HEK293T (cell line): ENCODE measurements around the gene HBA2.

Source experiments
- CTCF ChIA-PET: fragments of 350-600 bp; formaldehyde crosslinking; extraction: SDS; loops from one replicate; lab custom pipeline; 2021; ENCODE audit warnings: antibody characterized with exemption, inconsistent platforms; lab: Yijun Ruan, JAX
- POLR2A ChIA-PET: fragments of 350-600 bp; formaldehyde crosslinking; extraction: SDS; loops from one replicate; lab custom pipeline; 2020; ENCODE audit warnings: antibody characterized with exemption, inconsistent platforms; lab: Yijun Ruan, JAX
- DNase-seq: peaks from one replicate; pipeline ENCODE4 v3.0.0; 2012; ENCODE audit warnings: mixed read lengths; ENCODE audit errors: extremely low spot score
- ARNT ChIP-seq: fragments of 450-650 bp; IDR thresholded peaks from 2 replicates; pipeline ENCODE4 v1.6.1; 2017; ENCODE audit warnings: mild to moderate bottlenecking
- BHLHE40 ChIP-seq: fragments of 450-650 bp; IDR thresholded peaks from 2 replicates; pipeline ENCODE4 v1.6.1; 2016; ENCODE audit warnings: mild to moderate bottlenecking, moderate library complexity, borderline replicate concordance
- CTBP1 ChIP-seq: fragments of 450-650 bp; IDR thresholded peaks from 2 replicates; pipeline ENCODE4 v1.6.1; 2016; ENCODE audit warnings: borderline replicate concordance
- ELF4 ChIP-seq: fragments of 450-650 bp; IDR thresholded peaks from 2 replicates; pipeline ENCODE4 v1.6.1; 2017; ENCODE audit warnings: antibody characterized with exemption
- FOXA1 ChIP-seq: fragments of 450-650 bp; IDR thresholded peaks from 2 replicates; pipeline ENCODE4 v1.6.1; 2016; ENCODE audit warnings: mild to moderate bottlenecking
- FOXK2 ChIP-seq: fragments of 450-650 bp; IDR thresholded peaks from 2 replicates; pipeline ENCODE4 v1.6.1; 2016; ENCODE audit warnings: mild to moderate bottlenecking
- FOXM1 ChIP-seq: fragments of 450-650 bp; IDR thresholded peaks from 2 replicates; pipeline ENCODE4 v1.6.1; 2017; ENCODE audit warnings: mild to moderate bottlenecking, borderline replicate concordance
- HDGF ChIP-seq: fragments of 450-650 bp; IDR thresholded peaks from 2 replicates; pipeline ENCODE4 v1.6.1; 2017; ENCODE audit warnings: antibody characterized with exemption, borderline replicate concordance
- L3MBTL2 ChIP-seq: fragments of 450-650 bp; conservative IDR thresholded peaks from 2 replicates; pipeline ENCODE4 v1.6.1; 2016; ENCODE audit warnings: mild to moderate bottlenecking
- LEF1 ChIP-seq: fragments of 450-650 bp; IDR thresholded peaks from 2 replicates; pipeline ENCODE4 v1.6.1; 2017; ENCODE audit warnings: mild to moderate bottlenecking, borderline replicate concordance
- NFRKB ChIP-seq: fragments of 450-650 bp; IDR thresholded peaks from 2 replicates; pipeline ENCODE4 v1.6.1; 2016; ENCODE audit warnings: mild to moderate bottlenecking, moderate library complexity
- SP1 ChIP-seq: fragments of 450-650 bp; IDR thresholded peaks from 2 replicates; pipeline ENCODE4 v1.6.1; 2017
- SUZ12 ChIP-seq: fragments of 450-650 bp; IDR thresholded peaks from 2 replicates; pipeline ENCODE4 v1.6.1; 2016; ENCODE audit warnings: mild to moderate bottlenecking
- TARDBP ChIP-seq: fragments of 450-650 bp; IDR thresholded peaks from 2 replicates; pipeline ENCODE4 v1.6.1; 2016
- ZNF384 ChIP-seq: fragments of 450-650 bp; IDR thresholded peaks from 2 replicates; pipeline ENCODE4 v1.6.1; 2016
- TF ChIP-seq, protein P1 (sequence below): fragments of 450-650 bp; IDR thresholded peaks from 2 replicates; pipeline ENCODE4 v1.6.1; 2016

The HBA2 gene

GRCh38 chr16:177394-177822 is 4.7 kb downstream of the HBA2 start:
- no peak for DNase-seq
- TF ChIP-seq LEF1 (no peak), SUZ12 (no peak), FOXM1 (no peak), FOXK2 (no peak), ARNT (no peak), HDGF (no peak), SP1 (no peak), FOXA1 (no peak), L3MBTL2 (no peak), TARDBP (no peak), ZNF384 (no peak), ELF4 (no peak)
- TF ChIP-seq, protein P1, sequence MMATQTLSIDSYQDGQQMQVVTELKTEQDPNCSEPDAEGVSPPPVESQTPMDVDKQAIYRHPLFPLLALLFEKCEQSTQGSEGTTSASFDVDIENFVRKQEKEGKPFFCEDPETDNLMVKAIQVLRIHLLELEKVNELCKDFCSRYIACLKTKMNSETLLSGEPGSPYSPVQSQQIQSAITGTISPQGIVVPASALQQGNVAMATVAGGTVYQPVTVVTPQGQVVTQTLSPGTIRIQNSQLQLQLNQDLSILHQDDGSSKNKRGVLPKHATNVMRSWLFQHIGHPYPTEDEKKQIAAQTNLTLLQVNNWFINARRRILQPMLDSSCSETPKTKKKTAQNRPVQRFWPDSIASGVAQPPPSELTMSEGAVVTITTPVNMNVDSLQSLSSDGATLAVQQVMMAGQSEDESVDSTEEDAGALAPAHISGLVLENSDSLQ: no peak
- ChIA-PET CTCF (no interaction called here), POLR2A (no interaction called here)

- CTCF ChIA-PET: interaction anchor here (0.8 kb wide), 1 partner anchor 22 kb away, joined by 4 read pairs; no protein-coding TSS in a partner anchor
- DNase-seq: no peak
- TF ChIP-seq SUZ12: no peak
- TF ChIP-seq TARDBP: no peak
- no peak for TF ChIP-seq FOXA1
- no peak for TF ChIP-seq FOXM1
- TF ChIP-seq CTBP1: no peak
- no peak for TF ChIP-seq ELF4
- no peak for TF ChIP-seq NFRKB
- TF ChIP-seq FOXK2: no peak
- TF ChIP-seq SP1: no peak
- TF ChIP-seq, protein P1: no peak
- TF ChIP-seq ARNT: no peak
- no peak for TF ChIP-seq L3MBTL2
- no peak for TF ChIP-seq HDGF
- TF ChIP-seq LEF1: no peak
- TF ChIP-seq BHLHE40: no peak
- TF ChIP-seq ZNF384: no peak
- POLR2A ChIA-PET: no interaction called here
These were observed 5.4 kb downstream of the HBA2 start for GRCh38 chr16:177981-178667.

- DNase-seq: no peak
- POLR2A ChIA-PET: no interaction called here
- CTCF ChIA-PET: no interaction called here
- no peak for TF ChIP-seq HDGF
- TF ChIP-seq CTBP1: no peak
- no peak for TF ChIP-seq FOXM1
- TF ChIP-seq ARNT: no peak
- TF ChIP-seq, protein P1: no peak
- no peak for TF ChIP-seq ELF4
- no peak for TF ChIP-seq ZNF384
- no peak for TF ChIP-seq FOXK2
- no peak for TF ChIP-seq L3MBTL2
- TF ChIP-seq NFRKB: no peak
- TF ChIP-seq FOXA1: no peak
- no peak for TF ChIP-seq SUZ12
These were observed 6.0 kb downstream of the HBA2 start for GRCh38 chr16:178668-179015.

DNA sequence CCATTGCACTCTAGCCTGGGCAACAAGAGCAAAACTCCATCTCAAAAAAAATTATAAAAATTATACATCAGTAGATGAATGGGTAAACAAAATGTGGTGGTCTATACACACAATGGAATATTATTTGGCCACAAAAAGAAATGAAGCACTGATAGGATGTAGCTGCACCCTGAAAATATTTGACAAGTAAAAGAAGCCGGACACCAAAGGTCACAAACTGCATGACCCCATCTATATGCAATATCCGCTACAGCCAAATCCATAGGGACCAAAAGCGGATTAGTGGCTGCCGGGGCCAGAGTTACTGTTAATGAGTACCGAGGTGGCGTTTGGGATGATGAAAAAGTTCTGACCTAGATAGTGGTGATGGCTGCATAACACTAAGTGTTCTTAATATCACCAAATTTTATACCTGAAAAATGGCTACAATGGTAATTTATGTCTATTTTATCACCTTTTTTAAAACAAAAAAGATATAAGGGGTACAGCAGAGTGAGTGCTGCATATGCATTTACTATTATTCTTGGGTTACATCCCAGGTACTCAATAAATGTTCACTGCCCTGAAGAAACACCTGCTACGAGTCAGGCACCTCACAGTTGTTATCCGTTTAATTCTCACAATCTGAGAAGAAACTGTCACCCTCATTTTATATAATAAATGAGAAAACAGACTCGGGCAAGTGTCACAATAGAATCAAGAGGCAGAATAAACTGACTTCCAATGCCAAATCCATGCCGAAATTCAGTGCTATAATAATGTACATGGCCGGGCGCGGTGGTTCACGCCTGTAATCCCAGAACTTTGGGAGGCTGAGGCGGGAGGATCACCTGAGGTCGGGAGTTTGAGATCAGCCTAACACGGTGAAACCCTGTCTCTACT is 6.8 kb downstream of the HBA2 start:
- no peak for DNase-seq
- no peak for TF ChIP-seq FOXA1
- TF ChIP-seq NFRKB: no peak
- ChIA-PET POLR2A (no interaction called here), CTCF (no interaction called here)

DNA sequence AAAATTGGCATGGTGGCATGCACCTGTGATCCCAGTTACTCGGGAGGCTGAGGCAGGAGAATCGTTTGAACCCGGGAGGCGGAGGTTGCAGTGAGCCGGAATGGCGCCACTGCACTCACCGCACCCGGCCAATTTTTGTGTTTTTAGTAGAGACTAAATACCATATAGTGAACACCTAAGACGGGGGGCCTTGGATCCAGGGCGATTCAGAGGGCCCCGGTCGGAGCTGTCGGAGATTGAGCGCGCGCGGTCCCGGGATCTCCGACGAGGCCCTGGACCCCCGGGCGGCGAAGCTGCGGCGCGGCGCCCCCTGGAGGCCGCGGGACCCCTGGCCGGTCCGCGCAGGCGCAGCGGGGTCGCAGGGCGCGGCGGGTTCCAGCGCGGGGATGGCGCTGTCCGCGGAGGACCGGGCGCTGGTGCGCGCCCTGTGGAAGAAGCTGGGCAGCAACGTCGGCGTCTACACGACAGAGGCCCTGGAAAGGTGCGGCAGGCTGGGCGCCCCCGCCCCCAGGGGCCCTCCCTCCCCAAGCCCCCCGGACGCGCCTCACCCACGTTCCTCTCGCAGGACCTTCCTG is 7.5 kb downstream of the HBA2 start, which contains the start of gene HBQ1:
HBQ1 (plus strand) TSS at position 359 of the 575 bp plus-strand sequence; CDS start at position 387, 28 bp downstream.
- ChIA-PET POLR2A (interaction anchor here (0.8 to 0.9 kb wide), 2 partner anchors 58 to 73 kb away, joined by 3 read pairs; no protein-coding TSS in a partner anchor), CTCF (interaction anchor here (0.8 to 1.1 kb wide), 2 partner anchors 108 to 1383 kb away, joined by 3 read pairs; partner anchors contain the start of gene RHBDF1)
- DNase-seq: peak; percentile 52
- TF ChIP-seq HDGF (no peak), ELF4 (no peak), NFRKB (no peak), TARDBP (no peak), LEF1 (no peak), FOXK2 (no peak), BHLHE40 (no peak), FOXA1 (no peak), SP1 (no peak)
- TF ChIP-seq, protein P1: no peak
